Fibroblast of pulmonary artery (primary cell): ENCODE data around the gene PADI6.

Source experiments
- DNase-seq: peaks from one replicate; pipeline ENCODE4 v3.0.0-alpha.2; 2010; ENCODE audit warnings: low read depth
- H3K4me3 ChIP-seq: replicated peaks from 2 replicates; pipeline ENCODE4 v1.5.1; 2011; ENCODE audit warnings: low read depth, mild to moderate bottlenecking, control low read depth, low read length, moderate library complexity
- CTCF ChIP-seq: IDR thresholded peaks from 2 replicates; pipeline ENCODE4 v1.5.1; 2011; ENCODE audit warnings: mild to moderate bottlenecking, control low read depth, low read length, inconsistent platforms; ENCODE audit errors: missing control alignments

Gene PADI6

GRCh38 chr1:17348593-17349234 lies 23.3 kb upstream of the PADI6 start:
- no peak for DNase-seq
- TF ChIP-seq CTCF = no peak
- H3K4me3 ChIP-seq = no peak overlapping the region

- H3K4me3 ChIP-seq = no peak overlapping the region
- TF ChIP-seq CTCF = no peak
- DNase-seq = no peak
Observed at GRCh38 chr1:17350083-17350482, 21.9 kb upstream of the PADI6 start.

GRCh38 chr1:17350928-17351446 lies 21.0 kb upstream of the PADI6 start:
- H3K4me3 ChIP-seq = no peak overlapping the region
- TF ChIP-seq CTCF = no peak
- DNase-seq = no peak

GRCh38 chr1:17351598-17352324 lies 20.2 kb upstream of the PADI6 start:
- no peak overlapping the region for H3K4me3 ChIP-seq
- no peak for TF ChIP-seq CTCF
- no peak for DNase-seq

GRCh38 chr1:17352419-17352909 lies 19.5 kb upstream of the PADI6 start:
- no peak overlapping the region for H3K4me3 ChIP-seq
- no peak for TF ChIP-seq CTCF
- no peak for DNase-seq

- DNase-seq = no peak
- no peak for TF ChIP-seq CTCF
- no peak overlapping the region for H3K4me3 ChIP-seq
Observed at GRCh38 chr1:17355898-17356297, 16.1 kb upstream of the PADI6 start.
